Common myeloid progenitor, CD34-positive (primary cell): ENCODE results near the gene WFDC12.

Experiments
- CTCF ChIA-PET: fragments of 350-600 bp; sonication (Branson Sonifier 250); formaldehyde crosslinking; loops from one replicate; lab custom pipeline; 2021; ENCODE audit warnings: antibody characterized with exemption; lab: Charles Lee
- POLR2A ChIA-PET: fragments of 350-600 bp; sonication (Branson Sonifier 250); formaldehyde crosslinking; loops from one replicate; lab custom pipeline; 2021; ENCODE audit warnings: antibody characterized with exemption; lab: Charles Lee
- DNase-seq, 3 donors: peaks; one replicate each; pipeline versions ENCODE4 v3.0.0 to v3.0.0-alpha.2; 2013
- H3K27ac ChIP-seq, 2 experiments: 1 replicate in 1 of 2; 2 replicates in 1 of 2; pipeline ENCODE4 v1.7.0; 2013; ENCODE audit warnings: inconsistent platforms in 2 of 2, low read length in 2 of 2, mild to moderate bottlenecking in 2 of 2, low read depth in 1 of 2, moderate library complexity in 1 of 2; ENCODE audit not compliant: severe bottlenecking in 2 of 2, insufficient read depth in 1 of 2, poor library complexity in 1 of 2
- H3K27me3 ChIP-seq, 5 experiments: replicated peaks in 2 of 5; 1 replicate in 3 of 5; 2 replicates in 2 of 5; pipeline versions ENCODE4 v1.6.1 to v1.7.0; 2013; ENCODE audit warnings: low read length in 4 of 5, mild to moderate bottlenecking in 2 of 5, moderate library complexity in 2 of 5, inconsistent platforms in 1 of 5; ENCODE audit not compliant: insufficient read depth in 5 of 5, control insufficient read depth in 4 of 5
- H3K36me3 ChIP-seq, 4 experiments: 1 replicate in 2 of 4; 2 replicates in 2 of 4; pipeline versions ENCODE4 v1.6.1 to v1.7.0; 2013; ENCODE audit warnings: low read length in 3 of 4, control low read depth in 1 of 4, mild to moderate bottlenecking in 1 of 4; ENCODE audit not compliant: control insufficient read depth in 4 of 4, insufficient read depth in 4 of 4
- H3K4me1 ChIP-seq, 4 experiments: 1 replicate in 3 of 4; 2 replicates in 1 of 4; pipeline versions ENCODE4 v1.6.1 to v1.7.1; 2013; ENCODE audit warnings: low read length in 3 of 4, mild to moderate bottlenecking in 3 of 4, control low read depth in 1 of 4, inconsistent platforms in 1 of 4, moderate library complexity in 1 of 4; ENCODE audit not compliant: control insufficient read depth in 4 of 4, insufficient read depth in 4 of 4; ENCODE audit errors: control extremely low read depth in 1 of 4
- H3K4me3 ChIP-seq, 7 experiments: 1 replicate in 4 of 7; 2 replicates in 3 of 7; pipeline versions ENCODE4 v1.5.1 to v1.7.0; 2013; ENCODE audit warnings: mild to moderate bottlenecking in 7 of 7, low read length in 6 of 7, moderate library complexity in 6 of 7, inconsistent platforms in 2 of 7, low read depth in 2 of 7, control low read depth in 1 of 7; ENCODE audit not compliant: insufficient read depth in 4 of 7, control insufficient read depth in 1 of 7; ENCODE audit errors: extremely low read depth in 1 of 7
- H3K9me3 ChIP-seq, 5 experiments: 1 replicate in 4 of 5; 2 replicates in 1 of 5; pipeline versions ENCODE4 v1.6.1 to v1.7.1; 2013; ENCODE audit warnings: low read length in 4 of 5, mild to moderate bottlenecking in 2 of 5, inconsistent platforms in 1 of 5, low read depth in 1 of 5, moderate library complexity in 1 of 5; ENCODE audit not compliant: control insufficient read depth in 4 of 5, insufficient read depth in 2 of 5; ENCODE audit errors: control extremely low read depth in 1 of 5
- WGBS: methylation state at CpG from one replicate; pipeline ENCODE4 v1.1.5; 2013; ENCODE audit not compliant: insufficient coverage; 5-methylcytosine and 5-hydroxymethylcytosine counted together

The WFDC12 gene

DNA sequence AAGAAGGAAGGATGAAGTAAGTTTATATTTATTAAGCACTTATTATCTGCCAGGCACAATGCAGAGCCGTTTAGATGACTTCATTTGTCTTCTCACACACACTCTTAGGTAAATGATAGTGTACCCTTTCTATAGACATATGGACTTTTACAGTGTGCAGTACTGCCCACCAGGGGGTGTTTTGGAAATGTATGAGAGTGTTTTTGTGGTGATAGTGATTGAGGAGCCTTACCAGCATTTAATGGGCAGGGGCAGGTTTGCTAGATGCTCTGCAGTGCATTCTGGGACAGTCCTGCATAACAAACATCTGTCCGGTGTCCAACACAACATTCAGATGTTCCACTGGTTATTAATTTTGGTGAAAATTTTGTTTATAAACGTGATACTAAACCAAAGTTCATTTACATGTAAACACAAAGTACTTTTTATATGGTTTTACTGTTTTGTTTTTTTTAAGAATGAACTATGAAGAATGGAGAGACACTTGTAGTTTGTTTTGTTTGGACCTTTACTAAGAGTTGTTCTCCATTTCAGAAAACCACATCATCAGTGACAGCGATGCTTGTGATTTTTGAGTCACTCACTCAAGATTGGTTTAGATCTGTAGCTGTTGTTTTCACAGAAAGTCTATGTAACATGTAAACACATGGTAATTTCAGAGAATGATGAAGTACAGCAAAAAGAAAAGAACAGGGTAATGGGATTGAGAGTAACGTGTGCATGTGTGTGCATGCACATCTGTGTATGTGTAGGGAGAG, 43.2 kb downstream of the WFDC12 start:
- peak; percentile 25 to 38 (median 35) for DNase-seq
- ChIA-PET CTCF (interaction anchor here (1.0 to 1.2 kb wide), 2 partner anchors 9 to 37 kb away, joined by 3 read pairs; no protein-coding TSS in a partner anchor), POLR2A (no interaction called here)

DNA sequence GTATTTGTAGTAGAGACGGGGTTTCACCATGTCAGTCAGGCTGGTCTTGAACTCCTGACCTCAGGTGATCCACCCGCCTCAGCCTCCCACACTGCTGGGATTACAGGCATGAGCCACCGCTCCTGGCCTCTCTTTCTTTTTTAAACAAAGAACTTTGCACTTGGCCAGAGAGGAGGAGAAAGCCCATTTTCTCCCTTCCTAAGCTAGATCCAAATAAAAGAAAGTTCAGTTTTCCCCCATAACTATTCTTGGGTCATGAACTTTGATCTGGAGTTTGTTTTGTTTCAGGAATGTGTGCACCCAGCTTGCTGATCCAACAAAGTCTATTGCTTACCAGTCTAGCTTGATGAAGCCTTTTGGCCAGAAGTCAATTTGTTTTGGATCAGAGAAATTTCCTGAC, 46.7 kb downstream of the WFDC12 start:
- Histone ChIP-seq H3K27ac (no peak overlapping the region), H3K36me3 (peaks cover 18 to 90% (median 49%) of the 10 kb centered on the region in 4 experiments), H3K4me3 (no peak overlapping the region), H3K27me3 (no peaks in the 10 kb centered on the region), H3K4me1 (no peaks in the 10 kb centered on the region), H3K9me3 (peaks cover 0 to 11% (median 0%) of the 10 kb centered on the region in 5 experiments)
- DNase-seq: no peak
- WGBS: 100% methylated on average over 3 of the region's 3 CpGs
- POLR2A ChIA-PET: no interaction called here
- CTCF ChIA-PET: interaction anchor here (1.2 to 4.5 kb wide), 4 partner anchors 17 to 217 kb away, joined by 3 to 32 read pairs (median 4); no protein-coding TSS in a partner anchor

More for the DNA sequence above, 43.2 kb downstream of the WFDC12 start:
- Histone ChIP-seq H3K9me3 (peaks cover 0 to 14% (median 6%) of the 10 kb centered on the region in 5 experiments), H3K27me3 (no peaks in the 10 kb centered on the region), H3K4me3 (no peak overlapping the region), H3K36me3 (peaks cover 9 to 63% (median 37%) of the 10 kb centered on the region in 4 experiments), H3K4me1 (no peaks in the 10 kb centered on the region), H3K27ac (no peak overlapping the region)
- 100% methylated on average over 1 of the region's 5 CpGs for WGBS
